CD4-positive, alpha-beta T cell treated with Interleukin-10 for 1 hour (primary cell): ENCODE results near the gene LNPEP.
"Not testable (repeated sequence)": the region's sequence is repeated elsewhere in the genome, so short reads cannot be mapped to it uniquely, and the experiment has no call there.

Experiments
- DNase-seq: peaks from one replicate; pipeline ENCODE4 v3.0.0-alpha.2; 2020

LNPEP gene

GRCh38 chr5:96930589-96930988, 5.3 kb upstream of the LNPEP start:
- DNase-seq: no peak

GRCh38 chr5:96931037-96931436, 4.8 kb upstream of the LNPEP start:
- DNase-seq: not testable (repeated sequence)

- DNase-seq: no peak
These were observed 4.3 kb upstream of the LNPEP start for GRCh38 chr5:96931605-96932004.

- DNase-seq: no peak
These were observed 3.9 kb upstream of the LNPEP start for GRCh38 chr5:96932026-96932425.

- DNase-seq: no peak
These were observed 1.8 kb upstream of the LNPEP start for GRCh38 chr5:96933764-96934707.

GRCh38 chr5:96934708-96935558, 947 bp upstream of the LNPEP start:
- DNase-seq: peak; percentile 96

- peak; percentile 56 for DNase-seq
These were observed 796 bp downstream of the LNPEP start for GRCh38 chr5:96936431-96937320.

GRCh38 chr5:96940586-96940985, 4.7 kb downstream of the LNPEP start:
- no peak for DNase-seq

- no peak for DNase-seq
These were observed 5.3 kb downstream of the LNPEP start for GRCh38 chr5:96941140-96941539.

GRCh38 chr5:96942078-96942477, 6.2 kb downstream of the LNPEP start:
- DNase-seq: no peak

- no peak for DNase-seq
These were observed 7.0 kb downstream of the LNPEP start for GRCh38 chr5:96942911-96943310.

GRCh38 chr5:96943799-96944198, 7.9 kb downstream of the LNPEP start:
- DNase-seq: no peak

GRCh38 chr5:96945144-96945897, 9.4 kb downstream of the LNPEP start:
- DNase-seq: no peak

- DNase-seq: no peak
These were observed 10.5 kb downstream of the LNPEP start for GRCh38 chr5:96946381-96946780.

- no peak for DNase-seq
These were observed 16.4 kb downstream of the LNPEP start for GRCh38 chr5:96952118-96952750.

GRCh38 chr5:96952974-96953730, 17.3 kb downstream of the LNPEP start:
- no peak for DNase-seq

- DNase-seq: no peak
These were observed 21.6 kb downstream of the LNPEP start for GRCh38 chr5:96957254-96958049.

- DNase-seq: no peak
These were observed 23.1 kb downstream of the LNPEP start for GRCh38 chr5:96958977-96959376.

- peak; percentile 72 for DNase-seq
These were observed 25.2 kb downstream of the LNPEP start for GRCh38 chr5:96961053-96961452.

- DNase-seq: peak; percentile 20
These were observed 26.7 kb downstream of the LNPEP start for GRCh38 chr5:96962540-96962991.
